Bronchial epithelial cell (primary cell): Measurements from ENCODE around the gene DMBT1. TPM values are rescaled to one million over a fixed set of nuclear protein-coding genes. Genes with fewer than 3 reads are reported as not detected.

ENCODE experiments used
- DNase-seq: peaks from one replicate; pipeline ENCODE4 v3.0.0-alpha.2; 2010; ENCODE audit warnings: low read depth
- FAIRE-seq: peaks from 2 replicates; lab custom pipeline; 2011; peaks lifted over from hg19 to GRCh38; lab: Jason Lieb, UNC
- H3K27me3 ChIP-seq: 2 replicates; pipeline ENCODE4 v1.5.1; 2011; ENCODE audit warnings: low read length; ENCODE audit not compliant: control insufficient read depth, insufficient read depth
- H3K36me3 ChIP-seq: 2 replicates; pipeline ENCODE4 v1.5.1; 2011; ENCODE audit warnings: low read length; ENCODE audit not compliant: control insufficient read depth, insufficient read depth
- H3K4me3 ChIP-seq: 2 replicates; pipeline ENCODE4 v1.5.1; 2011; ENCODE audit warnings: mild to moderate bottlenecking, low read depth, low read length, control low read depth
- total RNA-seq: library from RNA; depleted of rRNA; stranded (reverse); fragments of >200 nt; gene quantifications from 2 replicates; pipeline ENCODE4 v1.2.1, GENCODE V29; 2014
- TF ChIP-seq, protein P1 (sequence below): IDR thresholded peaks from 2 replicates; pipeline ENCODE4 v1.5.1; 2011; ENCODE audit warnings: mild to moderate bottlenecking, moderate library complexity, low read length, control low read depth, inconsistent platforms; ENCODE audit not compliant: insufficient read depth, severe bottlenecking

The DMBT1 gene
- total RNA-seq, 1 donor from 2014 or later: not detected

- Histone ChIP-seq H3K27me3 (no peaks in the 10 kb centered on the region), H3K36me3 (peaks cover 9% of the 10 kb centered on the region), H3K4me3 (no peak overlapping the region)
- no peak for DNase-seq
- FAIRE-seq: no peak
- TF ChIP-seq, protein P1, sequence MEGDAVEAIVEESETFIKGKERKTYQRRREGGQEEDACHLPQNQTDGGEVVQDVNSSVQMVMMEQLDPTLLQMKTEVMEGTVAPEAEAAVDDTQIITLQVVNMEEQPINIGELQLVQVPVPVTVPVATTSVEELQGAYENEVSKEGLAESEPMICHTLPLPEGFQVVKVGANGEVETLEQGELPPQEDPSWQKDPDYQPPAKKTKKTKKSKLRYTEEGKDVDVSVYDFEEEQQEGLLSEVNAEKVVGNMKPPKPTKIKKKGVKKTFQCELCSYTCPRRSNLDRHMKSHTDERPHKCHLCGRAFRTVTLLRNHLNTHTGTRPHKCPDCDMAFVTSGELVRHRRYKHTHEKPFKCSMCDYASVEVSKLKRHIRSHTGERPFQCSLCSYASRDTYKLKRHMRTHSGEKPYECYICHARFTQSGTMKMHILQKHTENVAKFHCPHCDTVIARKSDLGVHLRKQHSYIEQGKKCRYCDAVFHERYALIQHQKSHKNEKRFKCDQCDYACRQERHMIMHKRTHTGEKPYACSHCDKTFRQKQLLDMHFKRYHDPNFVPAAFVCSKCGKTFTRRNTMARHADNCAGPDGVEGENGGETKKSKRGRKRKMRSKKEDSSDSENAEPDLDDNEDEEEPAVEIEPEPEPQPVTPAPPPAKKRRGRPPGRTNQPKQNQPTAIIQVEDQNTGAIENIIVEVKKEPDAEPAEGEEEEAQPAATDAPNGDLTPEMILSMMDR: no peak
These were observed 43.8 kb upstream of the DMBT1 start for GRCh38 chr10:122516734-122517133.

DNA sequence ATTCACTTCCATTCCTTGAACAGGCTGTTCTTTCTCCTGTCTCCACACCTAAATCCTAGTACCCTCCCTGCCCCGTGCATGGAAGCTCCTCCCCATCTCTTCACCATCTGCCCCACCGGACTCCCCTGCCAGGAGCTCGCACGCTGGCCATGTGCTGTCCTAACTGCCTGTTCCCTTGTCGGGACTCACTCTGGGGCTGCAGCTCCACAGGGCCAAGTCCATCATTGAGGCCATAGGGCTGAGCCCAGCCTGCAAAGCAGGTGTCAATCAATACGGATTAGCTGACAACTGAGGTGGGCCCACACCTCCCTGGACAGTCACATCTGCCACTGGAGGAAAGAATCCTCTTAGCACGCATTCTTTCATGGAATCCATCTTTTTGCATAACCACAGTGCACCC, 41.4 kb upstream of the DMBT1 start:
- DNase-seq (no peak), FAIRE-seq (no peak)
- Histone ChIP-seq H3K4me3 (no peak overlapping the region), H3K27me3 (no peaks in the 10 kb centered on the region), H3K36me3 (peaks cover 3% of the 10 kb centered on the region)
- TF ChIP-seq, protein P1: no peak

DNA sequence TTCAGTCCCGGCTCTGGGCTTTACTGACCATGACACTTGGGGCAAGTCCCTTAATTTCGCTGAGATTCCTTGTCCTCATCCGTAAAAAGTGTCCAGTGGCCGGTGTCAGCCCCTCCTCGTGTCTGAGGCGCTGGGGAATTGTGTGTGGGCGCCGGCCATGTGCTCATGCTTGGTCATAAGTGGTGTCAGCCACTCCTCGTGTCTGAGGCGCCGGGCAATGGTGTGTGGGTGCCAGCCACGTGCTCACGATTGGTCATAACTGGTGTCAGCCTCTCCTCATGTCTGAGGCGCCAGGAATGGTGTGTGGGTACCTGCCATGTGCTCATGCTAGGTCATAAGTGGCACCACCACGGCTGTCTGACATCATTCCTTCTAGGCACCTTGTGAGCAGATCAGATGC, 40.7 kb upstream of the DMBT1 start:
- peak; percentile 18 for FAIRE-seq
- DNase-seq: no peak
- Histone ChIP-seq H3K27me3 (no peaks in the 10 kb centered on the region), H3K36me3 (no peaks in the 10 kb centered on the region), H3K4me3 (no peak overlapping the region)
- TF ChIP-seq, protein P1: no peak

DNA sequence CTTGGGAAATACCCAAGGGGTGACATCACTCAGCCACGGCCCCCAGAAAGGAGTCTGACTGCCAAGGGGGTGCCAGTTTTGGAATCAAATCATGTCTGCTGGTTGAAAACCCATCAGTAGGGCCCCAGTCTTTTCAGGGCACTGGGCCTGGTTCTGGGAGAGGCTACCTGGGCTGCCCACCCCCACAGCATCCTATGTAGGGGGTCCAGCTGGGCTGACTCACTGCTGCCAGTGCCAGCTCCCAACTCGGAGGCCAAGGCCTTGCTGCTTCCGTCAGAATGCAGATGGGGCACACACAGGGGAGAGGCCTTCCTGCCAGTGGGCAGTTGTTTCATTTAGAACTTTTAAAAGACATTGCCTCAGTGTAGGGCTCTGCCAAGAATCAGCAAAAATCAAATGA, 39.5 kb upstream of the DMBT1 start:
- FAIRE-seq (no peak), DNase-seq (no peak)
- no peak overlapping the region for H3K4me3 ChIP-seq
- H3K27me3 ChIP-seq: no peaks in the 10 kb centered on the region
- no peaks in the 10 kb centered on the region for H3K36me3 ChIP-seq
- TF ChIP-seq, protein P1: no peak

- H3K36me3 ChIP-seq: no peaks in the 10 kb centered on the region
- no peaks in the 10 kb centered on the region for H3K27me3 ChIP-seq
- DNase-seq: no peak
- H3K4me3 ChIP-seq: no peak overlapping the region
- TF ChIP-seq, protein P1: no peak
- FAIRE-seq: no peak
These were observed 35.7 kb upstream of the DMBT1 start for GRCh38 chr10:122524811-122525210.

- H3K27me3 ChIP-seq: no peaks in the 10 kb centered on the region
- no peaks in the 10 kb centered on the region for H3K36me3 ChIP-seq
- peak; percentile 15 for DNase-seq
- TF ChIP-seq, protein P1: no peak
- no peak for FAIRE-seq
- no peak overlapping the region for H3K4me3 ChIP-seq
These were observed 34.8 kb upstream of the DMBT1 start for GRCh38 chr10:122525788-122526187.
